Endothelial cell of umbilical vein (primary cell): ENCODE results near the gene PRR18.

Experiments used
- EZH2 ChIP-seq: IDR thresholded peaks from 2 replicates; pipeline ENCODE4 v1.6.1; 2012; ENCODE audit warnings: borderline replicate concordance, low read depth, mild to moderate bottlenecking, moderate library complexity, low read length, inconsistent platforms; ENCODE audit not compliant: severe bottlenecking
- GATA2 ChIP-seq: IDR thresholded peaks from 2 replicates; pipeline ENCODE4 v1.7.0; 2011; ENCODE audit warnings: low read depth, mild to moderate bottlenecking, moderate library complexity, mixed read lengths, low read length; ENCODE audit not compliant: insufficient read length, insufficient read depth
- POLR2A ChIP-seq: IDR thresholded peaks from 2 replicates; pipeline ENCODE4 v1.6.1; 2012; ENCODE audit warnings: low read depth, mild to moderate bottlenecking, control low read depth, low read length
- TF ChIP-seq, protein P1 (sequence below), 2 donors: IDR thresholded peaks; 1 replicate in 1 of 2; 2 replicates in 1 of 2; pipeline ENCODE4 v1.5.1; 2011; ENCODE audit warnings: low read length in 2 of 2, mild to moderate bottlenecking in 2 of 2, moderate library complexity in 2 of 2, control low read depth in 1 of 2, inconsistent platforms in 1 of 2, low read depth in 1 of 2; ENCODE audit not compliant: insufficient read depth in 1 of 2; ENCODE audit errors: extremely low read depth in 1 of 2

DNA sequence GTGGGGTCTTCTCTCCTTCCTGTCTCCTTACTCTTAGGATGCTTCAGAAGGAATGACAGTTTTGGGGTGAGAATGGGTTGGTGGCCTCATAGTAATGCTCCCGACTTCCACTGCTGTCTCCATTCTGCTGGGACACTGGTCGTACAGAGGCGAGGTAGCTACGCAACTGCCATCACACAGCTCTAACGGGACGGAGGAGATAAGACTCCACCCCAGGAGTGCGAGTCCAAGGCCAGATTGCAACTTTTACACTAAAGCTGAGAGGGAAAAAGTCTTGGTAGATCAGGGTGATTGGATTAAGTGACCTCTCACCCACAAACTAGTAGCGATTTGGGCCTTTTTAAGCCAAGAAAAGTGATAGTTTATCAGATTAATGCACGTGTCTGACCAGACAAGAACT lies 1.8 kb upstream of the PRR18 start:
- TF ChIP-seq EZH2 (no peak), POLR2A (no peak), GATA2 (no peak)
- TF ChIP-seq, protein P1, sequence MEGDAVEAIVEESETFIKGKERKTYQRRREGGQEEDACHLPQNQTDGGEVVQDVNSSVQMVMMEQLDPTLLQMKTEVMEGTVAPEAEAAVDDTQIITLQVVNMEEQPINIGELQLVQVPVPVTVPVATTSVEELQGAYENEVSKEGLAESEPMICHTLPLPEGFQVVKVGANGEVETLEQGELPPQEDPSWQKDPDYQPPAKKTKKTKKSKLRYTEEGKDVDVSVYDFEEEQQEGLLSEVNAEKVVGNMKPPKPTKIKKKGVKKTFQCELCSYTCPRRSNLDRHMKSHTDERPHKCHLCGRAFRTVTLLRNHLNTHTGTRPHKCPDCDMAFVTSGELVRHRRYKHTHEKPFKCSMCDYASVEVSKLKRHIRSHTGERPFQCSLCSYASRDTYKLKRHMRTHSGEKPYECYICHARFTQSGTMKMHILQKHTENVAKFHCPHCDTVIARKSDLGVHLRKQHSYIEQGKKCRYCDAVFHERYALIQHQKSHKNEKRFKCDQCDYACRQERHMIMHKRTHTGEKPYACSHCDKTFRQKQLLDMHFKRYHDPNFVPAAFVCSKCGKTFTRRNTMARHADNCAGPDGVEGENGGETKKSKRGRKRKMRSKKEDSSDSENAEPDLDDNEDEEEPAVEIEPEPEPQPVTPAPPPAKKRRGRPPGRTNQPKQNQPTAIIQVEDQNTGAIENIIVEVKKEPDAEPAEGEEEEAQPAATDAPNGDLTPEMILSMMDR (IDR thresholded peaks at IDR 0.05; ENCODE audit: extremely low read depth in 1 of 2, insufficient read depth in 1 of 2, low read depth in 1 of 2, low read length in 2 of 2): no peak
